Tongue (tissue), 2 donors: ENCODE results near the gene NFYA. TPM values are rescaled to one million over a fixed set of nuclear protein-coding genes. Genes with fewer than 3 reads are reported as not detected.

ENCODE experiments used
- DNase-seq: peaks from one replicate; pipeline ENCODE4 v3.0.0-alpha.2; 2015
- total RNA-seq: library from RNA; depleted of rRNA; stranded (reverse); fragments of >200 nt; gene quantifications from one replicate; pipeline ENCODE4 v1.2.3, GENCODE V29; 2014

NFYA gene
- 27.8 TPM for total RNA-seq

- DNase-seq, result no peak
Measured at GRCh38 chr6:41072836-41073202, at the start of gene NFYA. TSS of gene NFYA (plus strand) at chr6:41072974. CDS start at chr6:41079090, 6,116 bp downstream.

GRCh38 chr6:41023114-41023513, 49.7 kb upstream of the NFYA start:
- no peak for DNase-seq

DNA sequence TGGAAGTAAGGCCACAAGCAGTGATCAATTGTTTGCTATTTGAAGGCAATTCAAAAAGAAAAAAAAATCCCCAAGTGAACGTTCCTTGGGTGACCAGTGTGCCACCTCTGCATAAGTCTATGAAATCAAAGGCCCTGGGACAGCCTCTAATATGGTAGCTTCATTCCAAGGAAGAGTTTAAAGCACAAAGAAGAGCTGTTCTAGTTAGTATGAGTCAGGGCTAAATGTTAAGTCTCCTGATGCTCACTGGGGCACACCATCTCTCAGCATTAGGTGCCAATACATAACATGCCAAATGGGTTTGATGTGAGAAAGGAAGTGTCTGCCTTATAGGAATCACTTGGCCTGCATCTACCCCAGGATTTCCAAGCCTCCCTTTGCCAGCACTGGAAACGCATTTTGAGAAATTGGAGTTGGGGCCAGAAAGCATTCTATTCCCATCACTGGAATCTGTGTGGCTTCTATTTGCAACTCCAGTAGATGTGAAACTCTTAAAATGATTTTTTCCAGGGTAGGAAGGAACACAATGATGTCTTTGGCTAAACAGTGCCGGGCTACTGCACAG, 46.7 kb upstream of the NFYA start:
- DNase-seq, result no peak

- no peak for DNase-seq
Measured at GRCh38 chr6:41027241-41027640, 45.5 kb upstream of the NFYA start.

GRCh38 chr6:41027799-41028560, 44.8 kb upstream of the NFYA start:
- DNase-seq, result peak; percentile 89

GRCh38 chr6:41028561-41029412, 44.0 kb upstream of the NFYA start:
- no peak for DNase-seq

GRCh38 chr6:41032830-41033229, 39.9 kb upstream of the NFYA start:
- DNase-seq, result no peak

- DNase-seq, result no peak
Measured at GRCh38 chr6:41033776-41034175, 39.0 kb upstream of the NFYA start.

GRCh38 chr6:41036186-41036585, 36.6 kb upstream of the NFYA start:
- no peak for DNase-seq

DNA sequence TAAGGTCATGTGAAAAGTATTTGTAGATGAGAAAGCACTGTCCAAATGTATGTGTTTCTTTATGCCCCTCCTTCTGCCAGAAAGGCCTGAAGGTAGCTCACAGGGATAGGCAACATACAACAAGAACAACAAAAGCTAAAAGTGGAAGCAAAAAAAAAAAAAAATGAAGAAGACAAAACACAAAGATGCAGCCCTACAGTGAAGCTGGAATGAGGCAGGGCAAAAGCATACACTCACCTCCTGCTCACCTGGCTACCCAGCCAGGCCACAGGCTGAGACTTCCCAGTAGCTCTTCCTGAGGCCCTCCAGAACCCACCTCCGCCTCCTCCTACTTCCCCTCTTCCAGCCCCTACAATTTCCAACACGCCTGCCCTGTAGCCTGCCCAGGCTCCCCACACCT, 36.2 kb upstream of the NFYA start:
- no peak for DNase-seq

DNA sequence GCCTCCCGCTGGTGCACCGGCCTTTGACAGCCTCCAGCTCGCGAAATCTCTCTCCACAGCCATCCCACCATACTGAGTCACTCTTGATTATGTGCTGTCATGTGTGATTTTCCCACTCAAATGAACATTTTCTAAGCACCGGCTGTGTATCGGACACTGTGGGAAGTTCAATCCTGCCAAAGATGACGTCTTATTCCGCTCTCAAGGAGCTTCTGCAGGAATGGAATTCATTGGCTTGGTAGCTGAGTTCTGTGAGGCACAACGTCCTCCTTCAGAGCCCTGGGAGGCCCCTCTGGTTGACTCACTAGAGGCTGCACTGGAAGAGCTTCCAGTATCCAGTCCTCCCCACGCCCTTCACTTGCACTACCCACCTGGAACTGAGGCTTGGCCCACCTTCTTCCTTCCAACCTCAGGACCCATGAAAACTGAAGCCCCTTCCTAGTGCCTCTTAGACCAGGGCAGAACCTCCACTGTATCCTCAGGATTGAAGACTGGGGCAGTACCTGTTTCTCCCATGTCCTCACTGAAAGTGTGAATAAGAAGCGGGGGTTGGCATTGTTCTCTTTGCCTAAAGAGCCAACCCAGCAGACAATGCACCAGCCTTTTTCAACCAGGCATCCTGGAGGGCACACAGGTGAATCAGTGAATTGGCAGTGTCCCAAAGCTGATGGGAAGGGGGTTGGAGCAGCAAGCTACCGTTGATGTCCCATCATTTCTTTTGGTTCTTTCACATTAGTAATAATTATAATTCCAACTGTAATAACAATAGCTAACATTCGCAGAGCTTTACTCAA, 35.5 kb upstream of the NFYA start:
- no peak for DNase-seq

DNA sequence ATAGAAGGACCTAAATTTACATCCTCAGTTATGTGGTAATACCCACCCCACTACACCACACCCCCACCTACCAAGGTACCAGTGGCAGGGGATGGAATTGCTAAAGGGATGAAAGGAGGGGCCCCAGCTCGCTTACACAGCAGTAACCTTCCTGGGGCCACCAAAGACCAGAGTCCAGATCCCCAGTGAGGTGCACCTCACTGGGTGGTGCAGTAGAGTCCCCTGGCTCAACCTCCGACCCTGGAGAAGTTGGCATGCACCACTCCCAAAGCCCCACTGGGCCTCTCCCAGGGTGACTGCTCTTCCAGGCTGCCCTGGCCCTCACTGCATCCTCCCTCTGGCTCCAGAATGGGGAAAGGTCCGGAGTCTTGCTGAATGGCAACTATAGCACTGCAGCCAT, 34.6 kb upstream of the NFYA start:
- no peak for DNase-seq

GRCh38 chr6:41039060-41039998, 33.4 kb upstream of the NFYA start, which contains the start of gene UNC5CL:
TSS of gene UNC5CL (minus strand) at chr6:41039221. CDS start at chr6:41035074, 4,147 bp downstream.
- DNase-seq, result no peak

DNA sequence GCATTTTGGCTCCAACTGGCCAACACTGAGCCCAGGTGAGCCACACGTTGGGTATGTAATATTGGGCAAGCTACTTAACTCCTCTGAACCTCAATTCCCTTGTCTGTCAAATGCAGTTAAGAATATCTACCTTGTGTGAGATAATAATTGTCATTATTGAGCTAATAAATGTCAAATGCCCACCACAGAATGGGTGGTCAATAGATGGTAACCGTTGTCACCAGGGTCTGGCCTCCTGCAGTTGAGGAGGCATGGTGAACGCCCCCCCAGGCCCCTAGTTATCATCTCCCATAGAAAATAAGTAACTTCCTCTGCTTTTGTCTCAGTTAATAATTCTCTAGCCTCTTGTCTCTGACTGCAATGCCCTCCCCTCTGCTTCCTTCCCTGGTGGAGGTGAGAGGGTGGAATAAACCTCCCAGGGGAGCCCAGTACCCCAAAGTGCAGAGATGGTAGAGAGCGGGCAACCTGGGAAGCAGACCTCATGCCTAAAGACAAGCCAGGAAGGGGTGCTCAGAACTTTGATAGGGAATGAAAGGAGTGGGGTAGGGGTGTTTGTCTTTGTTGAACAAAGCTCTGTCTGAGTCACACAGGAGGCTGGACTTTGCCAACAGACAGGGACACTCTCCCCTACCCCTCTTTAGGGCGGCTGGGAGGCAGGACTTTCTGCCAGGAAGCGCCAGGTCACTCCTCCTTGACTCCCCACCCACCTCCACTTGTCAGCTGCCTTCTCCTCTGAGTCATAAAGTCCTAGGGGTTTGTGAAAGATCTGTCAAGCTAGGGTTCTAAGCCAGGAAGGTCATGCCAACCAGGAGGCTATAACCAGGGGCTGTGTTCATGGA, 32.5 kb upstream of the NFYA start:
- no peak for DNase-seq

DNA sequence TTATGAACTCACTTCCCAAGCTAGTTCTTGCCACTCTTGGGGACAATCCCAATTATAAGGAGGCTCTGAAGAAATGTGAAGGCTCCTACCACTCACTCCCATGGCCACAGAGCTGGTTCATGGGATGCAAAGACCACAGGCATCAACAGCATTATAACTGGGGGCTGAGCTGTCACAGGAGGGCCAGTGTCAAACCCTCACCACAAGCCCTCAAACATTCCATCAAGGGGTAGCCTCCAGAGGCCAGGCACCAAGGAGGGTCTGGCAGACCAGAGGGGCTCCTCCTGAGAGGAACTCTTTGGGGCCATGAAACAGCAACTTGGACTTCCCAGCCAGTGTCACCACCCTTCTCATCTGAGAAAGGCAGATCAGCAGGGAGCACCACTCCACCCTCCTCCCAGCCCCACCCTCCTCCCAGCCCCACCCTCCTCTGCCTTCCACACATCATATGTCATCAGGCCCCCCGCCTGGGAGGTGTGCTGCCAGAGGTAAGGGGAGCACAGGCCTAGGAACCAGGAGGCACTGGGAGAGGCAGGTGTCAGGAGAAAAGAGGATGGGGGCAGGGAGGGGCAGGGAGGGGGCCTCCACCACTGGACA, 31.7 kb upstream of the NFYA start:
- DNase-seq, result no peak

- no peak for DNase-seq
Measured at GRCh38 chr6:41042226-41043055, 30.3 kb upstream of the NFYA start, which contains the start of gene TSPO2. TSS of gene TSPO2 (plus strand) at chr6:41042467. CDS start at chr6:41042986, 519 bp downstream.

DNA sequence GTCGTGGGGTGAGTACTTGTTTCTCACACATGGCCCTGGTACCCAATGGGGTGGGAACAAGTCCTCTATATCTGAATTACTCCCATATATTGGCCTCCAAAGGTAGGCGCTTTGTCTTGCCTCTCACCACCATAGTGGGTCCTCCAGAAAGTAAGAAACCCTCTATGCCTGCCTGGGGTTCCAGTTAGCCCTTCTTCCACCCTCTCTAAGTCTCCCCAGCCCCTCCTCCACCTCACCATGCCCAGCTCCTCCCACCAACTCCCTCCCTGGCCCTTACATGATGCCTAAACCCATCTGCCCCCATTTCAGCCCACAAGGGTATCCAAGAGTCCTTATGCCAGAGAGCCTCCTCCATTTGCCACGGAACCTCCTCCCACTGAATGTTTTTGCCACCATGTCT, 29.6 kb upstream of the NFYA start:
- no peak for DNase-seq

DNA sequence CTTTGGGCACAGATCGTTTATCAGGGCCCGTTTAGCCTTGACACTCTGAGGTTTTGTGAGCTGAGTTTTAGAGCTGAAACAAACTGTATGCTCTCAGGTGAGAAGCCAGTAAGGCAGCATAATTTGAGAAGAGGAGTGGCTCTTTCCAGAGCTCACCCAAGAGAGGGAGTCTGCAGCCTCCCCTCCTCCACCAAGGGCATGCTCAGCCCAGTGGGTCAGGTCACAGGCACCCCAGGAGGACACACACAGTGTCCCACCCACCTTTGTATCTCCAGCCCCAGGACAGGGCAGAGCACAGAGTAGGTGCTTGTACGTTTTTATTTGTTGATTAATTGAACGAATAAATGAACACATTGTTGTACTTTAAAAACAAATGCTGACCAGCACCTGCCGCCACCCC, 27.1 kb upstream of the NFYA start:
- no peak for DNase-seq

DNA sequence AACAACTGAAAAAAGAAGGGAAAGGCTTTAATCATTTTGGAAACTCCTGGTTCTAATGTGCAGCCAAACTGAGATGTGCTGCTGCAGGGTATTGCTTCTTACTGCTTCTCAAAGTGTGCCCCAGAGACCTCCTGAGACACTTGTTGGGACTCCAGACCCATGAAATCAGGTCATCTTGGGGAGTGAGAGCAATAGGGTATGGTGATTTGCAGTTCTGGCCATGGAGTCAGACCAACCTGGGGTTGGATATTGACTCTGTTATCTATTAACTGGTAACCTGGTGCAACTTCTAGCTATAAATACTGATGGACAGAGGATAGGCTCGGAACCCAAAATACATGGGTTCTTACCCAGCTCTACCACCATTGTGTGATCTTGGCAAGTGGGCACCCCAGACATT, 26.7 kb upstream of the NFYA start:
- DNase-seq, result no peak
